Left colon (tissue), 2 donors: ENCODE data around the gene FOXC1. TPM values are rescaled to one million over a fixed set of nuclear protein-coding genes. Genes with fewer than 3 reads are reported as not detected.

Experiments
- ATAC-seq: fragments of 200-7000 bp; cut with Tn5 transposase; one replicate; pipeline ENCODE4 v1.9.1; 2020; ENCODE audit warnings: mild to moderate bottlenecking, moderate library complexity
- DNase-seq, 2 donors: peaks; one replicate each; pipeline ENCODE4 v3.0.0-alpha.2; 2020
- intact Hi-C, 2 donors: fragments of 100-400 bp; cut with DNase I in 1 of 2; cut with micrococcal nuclease in 1 of 2; formaldehyde crosslinking; loops; one replicate each; pipeline versions ENCODE4 v1.11.2 to v1.14.0; 2022; cut with DNase I, micrococcal nuclease
- total RNA-seq, 2 donors: library from RNA; stranded (reverse); fragmentation: NEBNext Ultra II Directional; extraction: Animal tissue kit (Norgen Biotek cat#: 25700); gene quantifications; one replicate each; pipeline ENCODE4 v1.2.1, GENCODE V29; 2021
- donor health status: DM: no; HTN: no; CAD: no.
- donor health status: DM: yes; HTN: yes; CAD: no.

The FOXC1 gene
- total RNA-seq, 2 donors from 2014 or later = 0.82 to 1.5 TPM

DNA sequence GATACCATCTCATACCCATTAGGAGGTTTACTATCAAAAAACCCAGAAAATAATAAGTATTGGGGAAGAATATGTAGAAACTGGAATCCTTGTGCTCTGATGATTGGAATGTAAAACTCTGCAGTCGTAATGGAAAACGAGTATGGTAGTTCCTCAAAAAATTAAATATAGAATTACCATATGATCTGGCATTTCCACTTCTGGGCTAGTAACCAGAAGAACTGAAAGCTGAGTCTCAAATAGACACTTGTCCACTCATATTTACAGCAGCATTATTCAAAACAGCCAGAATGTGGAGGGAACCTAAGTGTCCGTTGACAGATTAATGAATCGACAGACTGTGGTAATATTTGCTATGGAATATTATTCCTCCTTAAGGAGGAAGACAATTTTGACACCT is 44.3 kb downstream of the FOXC1 start:
- ATAC-seq (no peak), DNase-seq (no peak)
- intact Hi-C loops = no loop called here

DNA sequence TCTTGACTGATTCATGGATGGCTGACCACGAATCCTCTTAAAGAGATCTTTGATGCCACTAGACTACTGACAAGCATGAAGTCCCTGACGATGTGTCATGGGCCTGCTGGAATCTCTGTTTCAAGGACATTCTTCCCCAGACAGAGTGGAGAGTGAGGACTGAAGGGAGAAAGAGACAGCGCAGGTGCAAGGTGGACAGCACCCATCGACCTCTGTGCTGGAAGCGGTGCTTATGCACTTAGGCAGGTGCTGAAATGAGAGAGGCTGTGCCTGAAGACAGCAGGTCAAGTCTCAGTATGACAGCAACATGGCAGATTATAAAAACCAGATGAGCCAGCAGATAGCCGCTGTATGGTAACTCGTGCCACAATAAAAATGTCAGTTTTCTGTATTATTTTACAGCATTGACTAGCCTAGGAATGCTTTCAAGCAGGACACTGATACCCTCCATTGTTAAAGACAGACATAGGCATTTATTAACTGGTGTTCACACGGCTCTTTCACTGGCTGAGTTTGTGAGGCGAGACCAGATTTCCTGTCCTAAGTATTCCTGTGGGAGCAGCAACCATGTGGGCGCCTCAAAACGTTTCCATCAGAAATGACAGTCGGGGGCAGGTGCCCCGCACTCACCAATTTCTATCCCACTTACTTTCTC is 47.5 kb downstream of the FOXC1 start:
- intact Hi-C loops = no loop called here
- DNase-seq (no peak), ATAC-seq (no peak)

DNA sequence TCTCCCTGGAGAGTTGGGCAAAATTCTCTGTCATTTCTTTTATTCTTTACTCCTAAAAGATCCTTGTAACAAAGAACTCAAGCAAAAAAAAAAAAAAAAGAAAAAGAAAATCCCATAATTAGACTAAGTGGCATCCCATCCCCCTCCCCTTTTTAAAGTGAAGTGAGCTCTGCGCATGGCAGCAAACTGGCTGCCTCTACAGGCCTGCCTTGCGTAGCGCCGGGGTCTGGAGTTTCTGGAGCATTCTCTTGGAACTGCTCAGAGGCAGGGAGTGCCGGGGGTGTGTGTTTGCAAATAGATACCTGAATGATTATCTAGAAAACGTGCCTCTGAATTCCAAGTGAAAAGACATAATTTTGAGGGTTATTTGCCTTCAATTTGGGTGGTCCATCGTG is 48.1 kb downstream of the FOXC1 start:
- DNase-seq (no peak), ATAC-seq (no peak)
- intact Hi-C loops = no loop called here

DNA sequence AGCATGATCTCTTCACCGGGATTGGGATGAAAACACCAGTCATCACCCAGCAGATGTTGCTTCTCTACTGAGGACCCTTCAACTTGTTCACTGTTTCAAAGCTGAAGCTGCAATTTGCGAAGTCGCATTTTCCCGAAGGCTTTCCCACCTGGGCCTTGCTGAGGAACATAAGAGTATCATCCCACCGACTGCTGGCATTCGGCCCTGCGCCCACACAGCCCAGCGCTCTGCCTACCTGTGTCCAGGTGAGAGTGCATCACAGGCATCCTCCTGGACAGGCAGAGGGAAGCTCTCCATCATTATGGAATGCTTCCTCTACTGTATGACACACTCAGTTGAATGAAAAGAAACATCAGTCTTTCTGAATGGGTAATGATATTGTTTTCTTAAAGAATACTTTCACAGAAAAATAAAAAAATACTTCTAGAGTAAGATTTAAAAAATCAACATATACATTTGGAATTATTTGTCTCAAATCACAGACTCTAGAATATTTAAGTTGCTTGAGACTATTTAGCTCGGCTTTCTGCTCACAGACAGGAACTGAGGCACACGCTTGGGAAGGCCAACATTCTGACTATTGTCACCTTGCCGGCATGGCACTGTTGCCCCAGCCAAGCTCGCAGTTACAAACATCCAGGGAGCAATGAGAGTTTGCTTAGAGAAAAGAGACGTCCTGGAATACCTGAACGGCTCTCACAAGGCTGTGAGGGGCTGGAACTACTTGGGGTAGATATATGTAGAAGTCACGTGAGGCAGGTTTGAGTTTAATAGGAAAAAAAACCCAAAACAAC is 48.7 kb downstream of the FOXC1 start:
- intact Hi-C loops = no loop called here
- ATAC-seq (no peak), DNase-seq (no peak)

DNA sequence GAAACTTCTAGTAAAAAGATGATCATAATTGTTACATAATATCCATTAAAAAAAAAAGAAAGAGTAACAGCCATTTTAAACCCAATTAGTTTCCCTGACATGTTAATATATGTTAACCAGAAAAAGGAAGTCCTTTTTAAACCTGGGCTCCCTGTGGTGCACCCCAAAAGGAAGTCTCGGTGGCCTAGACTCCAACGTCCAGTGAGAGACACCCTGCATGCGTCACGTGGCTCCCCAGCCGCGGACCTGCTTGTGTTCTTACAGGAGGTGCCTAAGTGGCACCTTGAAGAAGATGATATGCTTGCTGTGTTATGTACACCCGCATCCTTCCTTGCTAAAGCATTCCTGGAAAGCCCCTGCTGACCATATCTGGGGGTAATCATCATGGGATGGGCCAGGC is 50.1 kb downstream of the FOXC1 start:
- intact Hi-C loops = no loop called here
- no peak for ATAC-seq

DNA sequence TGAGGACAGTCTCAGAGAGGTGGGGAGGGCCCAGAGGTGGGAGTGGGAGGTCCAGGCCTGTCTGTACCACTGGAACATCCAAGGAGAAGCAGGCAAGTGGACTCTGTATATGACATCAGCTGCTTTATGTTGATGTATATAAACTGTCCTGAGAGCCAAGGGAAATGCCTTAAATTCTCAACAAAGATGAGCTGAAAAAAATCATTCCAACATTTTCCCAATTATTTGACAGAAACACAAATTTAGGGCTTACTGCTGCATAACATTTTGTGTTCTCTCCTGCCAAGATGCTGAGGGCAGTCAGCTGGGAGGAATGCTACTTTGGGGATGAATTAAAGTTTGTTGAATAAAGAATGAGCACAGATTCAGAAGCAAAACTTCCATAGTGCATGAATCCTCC is 52.8 kb downstream of the FOXC1 start:
- DNase-seq = no peak
- ATAC-seq = no peak
- intact Hi-C loops = no loop called here

More for the DNA sequence above, 50.1 kb downstream of the FOXC1 start:
- no peak for DNase-seq

Other genes with a start within 250 kb of the FOXC1 start
- gene FOXF2, start 220.3 kb upstream of the FOXC1 start, total RNA-seq = 10 to 100 TPM in 1 of 2 donors, 1 to 10 TPM in 1; 3.0 to 15.2 TPM